Ovary (tissue), 9 donors: Measurements from ENCODE around the gene HOXD11. TPM values are rescaled to one million over a fixed set of nuclear protein-coding genes. Genes with fewer than 3 reads are reported as not detected.

Source experiments
- DNase-seq, 5 donors: peaks; one replicate each; pipeline ENCODE4 v3.0.0-alpha.2; 2019 to 2020
- H3K27ac ChIP-seq, 2 donors: fragments of 200-600 bp; one replicate each; pipeline versions ENCODE4 v1.5.1 to v1.8.0; 2019 to 2022
- H3K27me3 ChIP-seq: fragments of 200-600 bp; one replicate; pipeline ENCODE4 v1.8.0; 2022
- H3K36me3 ChIP-seq: fragments of 200-600 bp; sonication (generic); one replicate; pipeline ENCODE4 v1.5.1; 2019
- H3K4me1 ChIP-seq: one replicate; pipeline ENCODE4 v1.8.1; 2013; ENCODE audit warnings: mild to moderate bottlenecking, moderate library complexity; ENCODE audit not compliant: insufficient read depth
- H3K4me3 ChIP-seq: fragments of 200-600 bp; sonication (generic); one replicate; pipeline ENCODE4 v1.5.1; 2017
- H3K9me3 ChIP-seq, 2 donors: fragments of 200-600 bp in 1 of 2; sonication (generic) in 1 of 2; one replicate each; pipeline versions ENCODE4 v1.5.1 to v1.8.1; 2013 to 2019; ENCODE audit warnings: mild to moderate bottlenecking in 1 of 2, moderate library complexity in 1 of 2
- EP300 ChIP-seq: sonication (generic); formaldehyde crosslinking; IDR thresholded peaks from one replicate; pipeline ENCODE4 v1.6.1; 2017; ENCODE audit warnings: antibody characterized with exemption
- POLR2A ChIP-seq: fragments of 450-650 bp; IDR thresholded peaks from one replicate; pipeline ENCODE4 v1.6.1; 2017; ENCODE audit warnings: antibody characterized with exemption, mild to moderate bottlenecking, moderate library complexity
- WGBS, 3 donors: extraction: QIAGEN DNeasy Blood & Tissue Kit in 1 of 3; methylation state at CpG; one replicate each; pipeline versions ENCODE4 v1.1.5 to v1.1.7; 2013 to 2017; 5-methylcytosine and 5-hydroxymethylcytosine counted together
- intact Hi-C, 4 donors: fragments of 100-400 bp; cut with DNase I; formaldehyde crosslinking; loops; one replicate each; pipeline versions ENCODE4 v1.11.0 to v1.15.1; 2022 to 2023
- polyA plus RNA-seq, 2 donors: library from polyadenylated mRNA; stranded (reverse); fragments of 200-250 nt in 1 of 2; fragments of 350-450 nt in 1 of 2; fragmentation: Illumina TruSeq in 1 of 2; extraction: RNeasy Lipid Tissue Mini Kit (QIAGEN cat#74804) in 1 of 2; gene quantifications; one replicate each; pipeline ENCODE4 v1.2.3, GENCODE V29; 2013 to 2014
- total RNA-seq, 7 donors: library from RNA; depleted of rRNA in 2 of 7; stranded (reverse); fragments of >200 nt in 2 of 7; fragmentation: NEBNext Ultra II Directional in 3 of 7; extraction: Animal tissue kit (Norgen Biotek cat#: 25700) in 3 of 7; gene quantifications; one replicate each; pipeline versions ENCODE4 v1.1.0 to v1.2.4, GENCODE V29; 2016 to 2023
- TF ChIP-seq, protein P1 (sequence below), 3 donors: fragments of 450-650 bp in 2 of 3; fragments of 200-600 bp in 1 of 3; IDR thresholded peaks; one replicate each; pipeline versions ENCODE4 v1.5.1 to v1.8.0; 2016 to 2022; ENCODE audit warnings: antibody characterized with exemption in 3 of 3, mild to moderate bottlenecking in 1 of 3
- donor health status: DM: no; HTN: no; CAD: no; lungs with moderate emphysema.
- donor health status: DM: no; HTN: no; CAD: no.
- donor health status: Bipolar disorder and iron deficiency.
- donor health status: DM: yes; HTN: yes; CAD: no.
- donor health status: DM: no; HTN: no; CAD: no.
- donor health status: DM: yes; HTN: yes; CAD: no.

HOXD11 gene
- total and polyA plus RNA-seq, 9 donors: 0.07 to 1.3 (median 0.61) TPM; not detected in 4

DNA sequence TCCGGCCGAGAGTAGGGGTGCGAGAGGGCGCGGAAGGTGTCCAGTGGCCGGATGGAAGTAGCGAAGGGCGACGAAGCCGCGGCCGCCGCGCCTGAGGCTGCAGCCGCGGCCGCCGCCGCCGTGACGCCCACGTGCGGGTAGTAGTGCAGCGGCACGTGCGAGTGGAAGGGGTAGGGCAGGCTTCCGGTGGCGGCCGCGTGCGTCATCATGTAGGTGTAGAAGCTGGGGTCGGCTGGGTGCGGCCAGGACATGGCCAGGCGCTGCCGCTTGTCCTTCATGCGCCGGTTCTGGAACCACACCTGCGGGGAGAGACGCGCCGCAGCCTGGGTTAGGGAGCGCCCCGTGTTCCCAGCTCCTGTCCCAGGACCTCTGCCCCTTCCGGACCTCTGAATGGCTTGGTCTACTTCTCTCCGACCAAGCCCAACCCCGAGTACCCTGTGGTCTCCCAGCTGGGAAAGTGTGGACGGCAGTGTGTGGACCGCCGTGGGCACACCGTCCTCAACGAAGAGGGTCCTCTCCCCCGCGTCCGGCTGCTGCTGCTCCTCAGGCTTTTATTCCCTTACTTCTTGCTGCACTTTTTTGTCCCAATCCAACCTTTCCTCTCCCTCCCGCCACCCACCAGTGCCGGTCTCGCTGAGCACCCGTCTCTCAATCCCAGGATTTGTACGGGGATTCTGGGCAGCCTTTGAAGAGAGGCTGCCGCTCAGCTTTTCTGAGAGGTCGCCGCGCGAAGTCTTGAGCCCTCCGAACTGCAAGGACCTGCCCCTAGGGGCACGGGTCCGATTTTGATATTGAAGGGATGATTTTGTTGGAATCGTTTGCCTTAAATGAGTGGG, 26.3 kb upstream of the HOXD11 start:
- H3K4me3 ChIP-seq: no peak overlapping the region
- intact Hi-C loops: loop anchor here in 1 of 4 donors (10.0 kb wide), 1 partner anchor 396 kb away; no protein-coding TSS in a partner anchor
- no peak for DNase-seq

DNA sequence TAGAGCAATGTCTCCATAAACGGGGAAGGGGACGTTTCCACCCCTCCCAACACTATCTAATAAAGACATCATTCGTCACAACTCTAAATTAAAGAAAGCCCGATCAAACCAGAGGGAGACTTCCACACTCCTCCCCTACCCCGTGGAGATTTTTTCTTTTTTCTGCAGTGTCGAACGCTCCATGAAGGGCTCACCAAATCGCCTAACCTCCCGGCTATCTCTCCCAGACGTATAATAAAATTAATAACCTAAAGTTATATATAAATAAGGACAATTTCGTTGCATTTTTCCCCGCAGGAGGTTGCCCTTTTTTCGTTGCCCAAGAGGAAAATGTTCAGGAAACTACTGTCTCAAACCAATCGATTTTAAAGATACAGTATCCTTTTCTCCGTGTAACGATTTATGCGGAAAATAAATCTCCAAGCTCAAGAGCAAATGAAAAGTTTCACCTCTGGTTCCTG, 25.7 kb upstream of the HOXD11 start:
- intact Hi-C loops: loop anchor here in 1 of 4 donors (10.0 kb wide), 1 partner anchor 397 kb away; no protein-coding TSS in a partner anchor
- H3K4me3 ChIP-seq: no peak overlapping the region
- TF ChIP-seq, protein P1, sequence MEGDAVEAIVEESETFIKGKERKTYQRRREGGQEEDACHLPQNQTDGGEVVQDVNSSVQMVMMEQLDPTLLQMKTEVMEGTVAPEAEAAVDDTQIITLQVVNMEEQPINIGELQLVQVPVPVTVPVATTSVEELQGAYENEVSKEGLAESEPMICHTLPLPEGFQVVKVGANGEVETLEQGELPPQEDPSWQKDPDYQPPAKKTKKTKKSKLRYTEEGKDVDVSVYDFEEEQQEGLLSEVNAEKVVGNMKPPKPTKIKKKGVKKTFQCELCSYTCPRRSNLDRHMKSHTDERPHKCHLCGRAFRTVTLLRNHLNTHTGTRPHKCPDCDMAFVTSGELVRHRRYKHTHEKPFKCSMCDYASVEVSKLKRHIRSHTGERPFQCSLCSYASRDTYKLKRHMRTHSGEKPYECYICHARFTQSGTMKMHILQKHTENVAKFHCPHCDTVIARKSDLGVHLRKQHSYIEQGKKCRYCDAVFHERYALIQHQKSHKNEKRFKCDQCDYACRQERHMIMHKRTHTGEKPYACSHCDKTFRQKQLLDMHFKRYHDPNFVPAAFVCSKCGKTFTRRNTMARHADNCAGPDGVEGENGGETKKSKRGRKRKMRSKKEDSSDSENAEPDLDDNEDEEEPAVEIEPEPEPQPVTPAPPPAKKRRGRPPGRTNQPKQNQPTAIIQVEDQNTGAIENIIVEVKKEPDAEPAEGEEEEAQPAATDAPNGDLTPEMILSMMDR (IDR thresholded peaks at IDR 0.05): no peak
- no peak for TF ChIP-seq POLR2A
- no peak for TF ChIP-seq EP300
- no peaks in the 10 kb centered on the region for H3K36me3 ChIP-seq
- 9 to 12% (median 11%) methylated on average over 17 of the region's 17 CpGs for WGBS, 3 donors
- peaks cover 20% of the 10 kb centered on the region for H3K27me3 ChIP-seq
- H3K9me3 ChIP-seq: peaks cover 0 to 4% of the 10 kb centered on the region in 2 donors
- H3K4me1 ChIP-seq: peaks cover 3% of the 10 kb centered on the region
- no peak overlapping the region for H3K27ac ChIP-seq
- DNase-seq: no peak

More for the DNA sequence above, 26.3 kb upstream of the HOXD11 start:
- WGBS, 3 donors: 8 to 10% (median 8%) methylated on average over 67 to 68 of the region's 68 CpGs
- peaks cover 20% of the 10 kb centered on the region for H3K27me3 ChIP-seq
- H3K4me1 ChIP-seq: peaks cover 3% of the 10 kb centered on the region
- H3K27ac ChIP-seq: no peak overlapping the region
- H3K9me3 ChIP-seq: peaks cover 0 to 4% of the 10 kb centered on the region in 2 donors
- TF ChIP-seq POLR2A (no peak), EP300 (no peak)
- TF ChIP-seq, protein P1 (IDR thresholded peaks at IDR 0.05): no peak
- no peaks in the 10 kb centered on the region for H3K36me3 ChIP-seq

DNA sequence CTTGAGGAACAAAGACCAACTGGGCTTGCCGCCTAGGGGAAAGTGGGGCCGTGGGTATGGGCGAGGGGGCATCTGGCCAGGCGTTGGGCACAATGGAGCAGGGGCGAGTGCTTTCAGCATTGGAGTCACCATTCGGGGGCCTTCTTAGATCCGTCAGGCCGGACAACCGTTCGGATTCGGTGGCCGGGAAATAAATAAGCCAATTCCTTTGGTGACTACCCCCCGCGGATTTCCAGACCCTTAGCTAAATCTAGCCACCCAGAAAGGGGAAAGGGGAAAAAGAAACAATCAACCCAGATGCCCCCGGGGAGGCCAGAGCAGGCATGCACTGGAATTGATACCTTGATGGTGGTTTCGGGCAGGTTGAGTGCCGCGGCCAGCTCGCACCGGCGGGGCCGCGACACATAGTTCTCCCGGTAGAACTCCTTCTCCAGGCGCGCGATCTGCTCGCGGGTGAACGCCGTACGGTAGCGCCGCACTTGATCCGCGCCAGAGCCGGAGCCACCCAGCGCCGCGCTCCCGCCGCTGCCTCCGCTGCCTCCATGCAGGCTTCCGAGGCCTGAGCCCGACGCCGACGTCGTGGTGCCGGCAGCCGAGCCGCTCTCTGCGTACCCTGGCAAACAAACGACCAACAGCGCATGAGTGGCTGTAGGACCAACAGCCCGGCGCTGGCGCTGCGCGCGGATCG, 25.1 kb upstream of the HOXD11 start:
- WGBS, 3 donors: 11 to 12% (median 12%) methylated on average over 41 to 62 of the region's 62 CpGs
- Histone ChIP-seq H3K36me3 (no peaks in the 10 kb centered on the region), H3K4me3 (no peak overlapping the region), H3K4me1 (peaks cover 3% of the 10 kb centered on the region), H3K27me3 (peaks cover 18% of the 10 kb centered on the region), H3K27ac (no peak overlapping the region), H3K9me3 (peaks cover 0 to 4% of the 10 kb centered on the region in 2 donors)
- DNase-seq: no peak
- TF ChIP-seq EP300 (no peak), POLR2A (no peak)
- TF ChIP-seq, protein P1 (IDR thresholded peaks at IDR 0.05): no peak
- intact Hi-C loops: loop anchor here in 1 of 4 donors (10.0 kb wide), 1 partner anchor 397 kb away; no protein-coding TSS in a partner anchor

DNA sequence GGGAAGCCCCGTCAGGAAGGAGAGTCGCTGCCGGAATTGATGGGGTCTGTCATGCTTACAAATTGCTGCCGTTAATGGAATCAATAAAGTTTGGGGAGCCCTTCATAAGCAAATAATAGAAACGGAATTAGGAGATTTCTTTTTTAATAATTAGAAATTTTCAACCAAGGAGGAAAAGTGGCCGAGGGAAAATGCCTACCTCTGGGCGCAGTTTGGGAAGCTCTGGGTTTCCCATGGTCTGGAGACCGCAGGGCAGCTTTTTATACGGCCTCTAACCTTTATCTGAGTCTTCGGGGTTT, 24.6 kb upstream of the HOXD11 start:
- Histone ChIP-seq H3K4me1 (peaks cover 3% of the 10 kb centered on the region), H3K4me3 (no peak overlapping the region), H3K36me3 (no peaks in the 10 kb centered on the region), H3K27ac (no peak overlapping the region), H3K27me3 (peaks cover 14% of the 10 kb centered on the region), H3K9me3 (peaks cover 0 to 4% of the 10 kb centered on the region in 2 donors)
- no peak for DNase-seq
- 11 to 15% (median 12%) methylated on average over 10 of the region's 10 CpGs for WGBS, 3 donors
- intact Hi-C loops: loop anchor here in 1 of 4 donors (10.0 kb wide), 1 partner anchor 398 kb away; no protein-coding TSS in a partner anchor
- TF ChIP-seq POLR2A (no peak), EP300 (no peak)
- TF ChIP-seq, protein P1 (IDR thresholded peaks at IDR 0.05): no peak
